Right forelimb (tissue), 1 donor: ENCODE results near the gene CD160.
"Not testable (repeated sequence)": the region's sequence is repeated elsewhere in the genome, so short reads cannot be mapped to it uniquely, and the experiment has no call there.

Experiments
- DNase-seq: peaks from one replicate; pipeline ENCODE4 v3.0.0-alpha.2; 2018

Gene CD160, protein sequence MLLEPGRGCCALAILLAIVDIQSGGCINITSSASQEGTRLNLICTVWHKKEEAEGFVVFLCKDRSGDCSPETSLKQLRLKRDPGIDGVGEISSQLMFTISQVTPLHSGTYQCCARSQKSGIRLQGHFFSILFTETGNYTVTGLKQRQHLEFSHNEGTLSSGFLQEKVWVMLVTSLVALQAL

DNA sequence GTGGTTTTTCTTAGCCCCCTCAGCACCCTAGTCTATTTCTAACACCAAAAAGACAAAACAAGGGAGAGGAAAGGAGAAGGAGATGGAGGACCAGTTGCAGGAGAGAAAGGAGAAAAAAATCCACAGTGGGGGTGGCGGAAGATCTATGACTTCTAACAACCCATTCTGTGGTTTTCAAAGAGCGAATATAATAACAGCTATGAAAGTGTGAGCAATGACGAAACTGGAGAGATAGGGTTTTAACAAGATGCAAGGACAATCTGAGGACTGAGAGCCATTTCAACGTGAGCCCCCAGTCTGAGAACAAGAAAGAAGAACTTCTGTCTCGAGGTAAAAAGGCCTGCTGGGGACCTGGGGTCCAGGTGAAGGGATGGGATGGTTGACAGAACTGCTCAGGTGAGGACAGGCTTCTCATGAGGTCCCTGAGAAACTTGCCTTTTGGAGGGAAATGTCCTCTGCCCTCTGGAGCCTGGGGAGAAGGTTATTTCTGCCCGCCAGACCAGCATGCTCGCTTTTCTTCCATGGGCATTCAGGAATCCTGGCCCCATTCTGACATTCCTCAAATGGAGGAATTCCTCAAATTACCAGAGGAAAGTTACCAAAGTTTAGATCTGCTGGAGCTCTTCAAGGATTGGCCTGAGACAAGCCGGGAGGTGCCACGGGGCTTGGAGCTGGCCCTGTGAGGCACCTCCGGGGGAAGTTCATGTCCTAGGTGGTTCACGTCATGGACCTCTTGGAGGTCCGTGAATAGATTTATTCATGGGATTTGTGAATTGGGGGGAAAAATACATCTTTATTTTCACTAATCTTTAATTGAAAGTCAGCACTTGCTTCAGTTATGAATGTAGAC, at the start of gene CD160:
TSS of gene CD160 (plus strand) at position 270 of the 850 bp plus-strand sequence. CDS start 8,829 bp downstream, outside the sequence.
- DNase-seq, result no peak

DNA sequence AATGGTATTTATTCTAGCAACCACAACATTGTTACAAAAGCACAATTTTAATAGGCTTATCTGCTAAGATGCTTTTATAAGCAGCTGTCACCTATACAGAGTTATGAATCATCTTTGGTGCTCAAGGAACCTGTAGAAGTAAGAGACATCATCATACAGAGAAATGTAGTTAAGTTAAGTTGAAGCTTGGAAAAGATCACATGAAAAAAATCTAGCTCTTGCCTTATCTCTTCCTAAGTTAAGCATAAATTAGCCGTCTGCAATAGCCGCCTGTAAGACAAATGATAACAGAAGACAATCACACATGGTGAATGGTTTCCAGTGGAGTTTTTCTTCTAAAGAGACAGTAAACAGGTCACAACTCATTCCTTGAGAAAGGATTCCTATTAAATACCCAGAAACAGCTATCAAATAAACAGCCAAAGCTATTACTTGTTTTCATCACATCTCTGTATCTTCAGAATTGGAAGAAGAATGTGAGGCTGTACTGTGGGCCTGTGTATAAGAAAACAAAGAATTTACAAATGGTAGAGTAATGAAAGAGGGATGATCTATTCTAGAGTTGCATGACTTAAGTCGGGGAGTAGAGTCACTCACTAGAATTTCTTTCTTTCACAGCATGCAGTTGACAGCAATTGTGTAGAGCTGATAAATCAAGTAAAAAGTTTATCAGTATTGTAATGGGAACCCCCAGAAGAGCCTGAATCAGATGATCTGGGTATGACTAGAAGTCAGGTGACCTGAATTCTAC, 48.1 kb upstream of the CD160 start:
- DNase-seq, result not testable (repeated sequence)

DNA sequence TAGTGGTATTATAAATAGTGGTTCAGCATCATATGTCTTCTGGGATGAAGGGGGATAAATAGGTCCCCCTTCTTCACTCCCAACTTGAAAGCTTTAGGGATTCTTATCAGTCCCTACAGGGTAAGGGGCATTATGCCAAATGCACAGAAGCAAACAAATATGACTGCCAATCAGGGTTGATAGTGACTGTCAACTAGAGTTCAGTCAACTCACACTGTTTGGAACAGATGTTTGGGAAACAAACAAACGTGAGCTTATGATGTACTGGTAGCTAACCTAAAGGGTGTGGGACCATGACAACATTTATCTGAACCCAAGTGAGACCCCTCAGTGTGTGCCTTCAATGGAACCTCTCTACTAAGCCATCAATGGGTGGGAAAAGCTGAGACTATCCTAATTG, 46.1 kb upstream of the CD160 start:
- DNase-seq, result not testable (repeated sequence)

DNA sequence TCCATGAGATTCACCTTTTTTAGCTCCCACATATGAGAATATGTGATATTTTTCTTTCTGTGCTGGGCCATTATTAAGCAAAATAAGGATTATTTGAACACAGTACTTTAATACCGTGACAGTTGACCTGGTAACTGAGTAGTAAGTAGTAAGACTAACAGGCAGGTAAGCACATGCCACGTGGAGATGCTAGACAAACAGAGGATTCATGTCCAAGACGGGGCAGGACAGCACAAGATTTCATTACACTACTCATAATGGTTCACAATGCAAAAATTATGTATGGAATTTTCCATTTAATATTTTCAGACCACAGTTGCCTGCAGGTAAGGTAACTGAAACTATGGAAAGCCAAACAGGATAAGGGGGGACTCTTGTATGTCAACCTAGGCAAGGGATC, 34.4 kb upstream of the CD160 start:
- not testable (repeated sequence) for DNase-seq

DNA sequence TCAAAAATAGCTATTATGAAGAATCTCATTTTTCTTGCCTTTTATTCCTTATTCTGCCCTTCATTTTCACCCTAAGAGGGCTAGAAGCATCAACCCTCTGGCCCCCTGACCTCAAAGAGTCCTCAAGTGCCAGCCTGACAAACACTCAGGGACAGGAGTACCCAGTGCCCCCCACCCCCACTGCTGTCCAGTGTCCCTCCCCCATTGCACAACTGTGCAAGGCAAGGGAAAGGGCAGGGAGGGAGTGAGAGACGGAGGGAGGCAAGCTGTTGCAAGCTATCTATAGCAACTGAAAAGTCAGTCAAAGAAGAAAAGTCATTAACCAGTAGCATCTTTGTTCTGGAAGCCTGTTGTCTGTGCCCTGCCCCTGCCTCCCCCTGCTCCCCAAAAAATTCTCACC, 33.2 kb upstream of the CD160 start:
- DNase-seq, result not testable (repeated sequence)

DNA sequence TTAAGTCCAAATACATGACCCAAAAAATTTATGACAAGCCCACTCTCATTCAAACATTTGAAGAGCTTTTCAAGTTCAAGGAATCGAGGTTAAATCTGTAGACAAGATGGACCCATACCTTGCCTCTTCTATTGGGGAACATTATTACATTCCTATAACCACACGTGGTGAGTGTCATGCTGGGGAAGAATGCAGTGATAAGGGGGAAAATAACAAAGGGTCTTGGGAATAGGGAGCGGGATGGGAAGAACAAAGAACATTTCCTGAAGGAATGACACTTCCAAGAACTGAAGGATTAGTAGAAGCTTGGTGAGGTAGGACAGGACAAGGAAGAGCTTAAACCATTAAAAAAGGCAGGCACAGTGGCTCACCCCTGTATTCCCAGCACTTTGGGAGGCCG, 31.0 kb upstream of the CD160 start:
- no peak for DNase-seq

DNA sequence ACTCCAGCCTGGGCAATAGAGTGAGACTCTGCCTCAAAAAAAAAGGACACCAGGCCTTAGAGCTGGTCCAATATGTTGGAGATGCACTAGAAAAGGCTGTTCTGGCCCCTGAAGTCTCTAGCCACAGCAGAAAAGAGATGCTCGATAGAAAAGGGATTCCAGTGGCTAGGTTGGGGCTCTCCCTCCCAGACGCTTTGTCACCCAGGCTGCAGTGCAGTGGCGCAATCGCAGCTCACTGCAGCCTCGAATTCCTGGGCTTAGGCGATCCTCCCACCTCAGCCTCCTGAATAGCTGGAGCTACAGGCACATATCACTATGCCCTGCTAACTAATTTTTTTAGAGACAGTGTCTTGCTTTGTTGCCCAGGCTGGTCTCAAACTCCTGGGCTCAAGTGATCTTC, 30.4 kb upstream of the CD160 start:
- no peak for DNase-seq

DNA sequence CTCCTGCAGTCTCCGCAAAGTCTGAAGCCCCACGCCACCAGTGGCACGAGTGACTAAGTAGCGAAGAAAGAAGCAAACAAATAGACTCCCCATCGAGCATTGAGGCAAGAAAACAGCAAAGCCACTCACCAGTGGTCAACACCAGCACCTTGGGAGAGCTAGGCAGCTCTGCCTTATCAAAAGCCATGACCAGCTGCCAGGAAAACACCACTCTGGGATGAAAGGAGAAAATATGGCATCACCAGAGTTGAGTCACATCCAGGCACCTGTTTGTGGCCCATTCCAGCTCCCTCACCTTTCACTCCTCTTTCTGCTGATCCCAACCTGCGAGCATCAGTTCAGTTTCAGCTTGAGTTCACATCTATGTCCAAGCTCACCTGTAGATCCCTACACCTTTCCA, 29.4 kb upstream of the CD160 start:
- no peak for DNase-seq

DNA sequence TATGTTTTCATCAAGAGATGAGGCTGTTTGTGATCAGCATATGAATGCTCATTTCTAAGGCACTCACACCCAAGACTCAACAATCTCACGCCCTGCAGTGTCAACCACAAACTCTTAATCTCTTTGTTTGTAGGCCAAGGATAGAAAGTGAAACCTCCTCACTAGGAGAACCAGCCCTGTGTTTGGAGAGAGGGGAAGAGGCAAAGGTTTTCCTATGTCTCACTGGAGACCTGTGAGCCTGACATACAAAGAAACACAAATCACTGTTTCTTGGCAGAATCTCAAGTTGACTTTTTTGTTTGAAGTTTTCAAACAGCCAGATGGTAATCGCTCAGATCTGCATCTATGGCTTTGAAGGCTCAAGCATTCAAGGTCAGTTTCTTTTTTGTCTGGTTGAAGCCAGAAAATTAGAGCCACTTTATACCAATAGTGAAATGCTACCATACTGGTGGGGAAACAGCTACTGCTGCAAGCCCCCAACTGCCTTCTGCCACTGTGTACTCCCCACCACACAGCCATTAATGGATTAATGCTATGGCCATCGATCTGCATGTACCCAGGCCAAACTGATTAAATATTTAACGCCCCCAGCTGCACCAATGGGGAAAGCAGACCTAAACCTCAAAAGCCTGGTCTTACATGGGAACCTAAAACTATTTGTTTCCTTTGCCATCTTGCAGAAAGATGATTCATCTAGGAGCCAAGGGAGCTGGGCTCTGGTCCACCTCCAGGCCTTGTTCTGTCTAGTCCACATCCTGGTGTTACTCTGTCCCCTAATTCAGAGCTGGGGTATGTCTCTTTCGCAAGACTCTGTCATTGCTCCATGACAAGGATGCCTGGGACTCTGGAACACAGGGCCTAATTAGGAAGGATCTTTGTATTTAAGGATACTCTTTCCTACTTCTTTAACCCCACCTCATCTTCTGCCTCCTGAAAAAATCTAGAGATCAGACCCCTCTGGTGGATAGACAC, 28.4 kb upstream of the CD160 start:
- DNase-seq, result no peak

DNA sequence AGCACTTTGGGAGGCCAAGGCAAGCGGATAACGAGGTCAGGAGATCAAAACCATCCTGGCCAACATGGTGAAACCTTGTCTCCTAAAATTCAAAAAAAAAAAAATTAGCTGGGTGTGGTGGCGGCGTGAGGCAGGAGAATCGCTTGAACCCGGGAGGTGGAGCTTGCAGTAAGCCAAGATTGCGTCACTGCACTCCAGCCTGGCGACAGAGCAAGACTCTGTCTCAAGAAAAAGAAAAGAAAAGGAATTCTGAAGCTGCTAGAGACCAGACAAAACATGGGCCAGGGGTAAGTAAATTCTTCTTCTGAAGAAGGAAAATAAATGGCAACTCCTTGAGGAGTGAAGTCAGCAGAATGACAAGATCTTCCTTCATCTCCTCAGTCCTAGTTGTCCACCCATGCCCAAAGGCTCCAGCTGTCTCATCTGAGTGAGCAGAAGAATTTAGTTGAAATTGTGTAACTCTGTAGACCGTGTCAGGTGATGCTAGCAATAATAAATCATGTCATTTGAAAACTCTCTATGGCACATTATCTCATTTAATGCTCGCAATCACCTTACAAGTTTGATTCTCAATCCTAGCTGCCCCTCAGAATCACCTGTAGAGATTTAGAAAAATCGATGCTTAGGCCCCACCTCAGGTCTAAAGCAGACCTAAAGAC, 26.4 kb upstream of the CD160 start:
- no peak for DNase-seq

DNA sequence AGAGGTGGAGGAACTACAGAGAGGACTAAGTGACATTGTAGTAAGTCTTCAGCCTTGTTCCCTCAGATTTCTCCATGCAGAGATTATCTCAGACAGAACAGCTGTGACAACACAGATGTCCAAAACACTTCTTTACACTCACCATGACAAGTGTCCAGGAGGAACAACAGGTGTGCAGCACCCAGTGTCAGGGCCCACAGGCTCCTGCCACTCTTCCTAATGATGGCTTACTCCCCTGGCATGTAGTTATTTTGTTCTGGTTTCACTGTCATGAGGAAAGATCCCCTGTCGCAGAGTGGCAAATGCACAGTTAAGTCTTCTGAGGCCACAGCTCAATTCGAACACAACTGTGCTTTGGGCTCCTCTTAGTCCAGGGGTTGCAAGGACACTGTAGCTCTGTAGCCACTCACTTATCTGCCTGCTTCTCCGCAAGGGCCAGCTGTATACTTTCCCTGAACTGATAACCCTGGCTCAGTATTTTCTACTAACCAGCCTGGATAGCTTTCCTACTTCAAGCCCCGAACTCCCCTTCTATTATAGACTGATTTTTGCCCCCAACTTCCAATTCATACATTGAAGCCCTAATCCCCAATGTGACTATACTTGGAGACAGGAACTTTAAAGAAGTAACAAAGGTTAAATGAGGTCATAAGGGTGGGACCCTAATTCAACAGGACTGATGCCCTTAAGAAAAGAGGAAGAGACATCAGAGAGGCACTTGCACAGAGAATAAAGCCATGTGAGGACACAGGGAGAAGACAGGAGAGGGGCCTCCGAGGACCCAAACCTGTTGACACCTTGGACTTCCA, 23.3 kb upstream of the CD160 start:
- DNase-seq, result no peak

DNA sequence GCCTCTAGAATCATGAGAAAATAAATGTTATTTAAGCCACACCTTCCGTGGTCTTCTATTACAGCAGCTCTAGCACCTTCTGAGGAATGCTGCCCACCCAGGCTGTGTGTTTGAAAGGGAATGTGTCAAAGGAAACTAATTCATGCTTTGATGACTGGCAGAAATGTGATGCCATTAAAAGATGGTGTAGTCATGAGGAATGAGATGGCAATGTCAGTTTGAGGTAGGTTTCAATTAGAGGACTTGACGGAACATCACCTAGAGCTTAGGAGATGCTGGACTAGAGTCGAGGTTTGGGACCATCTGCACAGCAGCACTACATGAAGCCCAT, 22.7 kb upstream of the CD160 start:
- DNase-seq, result no peak

DNA sequence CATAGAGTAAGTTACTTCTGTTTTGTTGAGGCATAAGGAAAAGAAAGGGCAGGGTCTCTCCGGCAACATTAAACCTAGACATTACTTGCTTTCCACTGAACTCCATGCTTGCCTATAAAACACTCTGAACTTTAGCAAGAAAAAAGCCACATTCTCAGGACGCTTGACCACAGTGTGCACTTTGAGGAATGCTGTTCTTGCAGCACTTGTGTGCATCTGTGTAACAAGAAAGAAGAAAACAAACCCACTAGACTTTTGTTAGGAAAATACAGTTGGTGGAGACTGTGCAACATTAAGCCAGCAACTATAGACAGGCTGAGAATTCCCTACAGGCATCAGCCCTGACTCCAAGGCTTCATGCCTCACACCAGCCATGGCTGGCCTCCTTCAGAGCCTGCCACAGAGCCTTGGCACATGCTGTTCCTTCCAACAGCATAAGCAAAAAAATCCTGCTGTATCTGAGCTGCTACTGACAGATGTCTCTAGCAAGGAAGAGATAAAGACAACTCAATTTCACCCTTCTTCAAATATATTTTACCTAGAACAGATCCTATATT, 17.9 kb upstream of the CD160 start:
- no peak for DNase-seq

DNA sequence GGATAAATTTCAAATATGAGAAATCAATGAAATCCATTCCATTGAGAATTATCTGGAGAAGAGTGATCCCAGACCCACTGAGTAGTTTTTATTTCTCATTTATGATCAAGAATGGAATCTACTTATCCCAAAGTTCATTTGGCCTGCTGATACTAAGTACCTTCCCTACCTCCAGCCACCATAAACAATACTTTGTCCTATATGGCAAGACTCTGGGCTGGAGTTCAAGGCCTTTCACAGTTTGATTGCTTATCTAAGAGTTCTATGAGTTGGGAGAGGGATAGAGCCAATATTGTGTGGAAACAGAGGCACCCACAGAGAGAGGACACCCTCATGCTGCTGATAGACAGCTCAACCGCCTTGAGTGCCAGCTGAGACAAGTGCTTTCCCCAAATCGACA, 17.2 kb upstream of the CD160 start:
- DNase-seq, result no peak

DNA sequence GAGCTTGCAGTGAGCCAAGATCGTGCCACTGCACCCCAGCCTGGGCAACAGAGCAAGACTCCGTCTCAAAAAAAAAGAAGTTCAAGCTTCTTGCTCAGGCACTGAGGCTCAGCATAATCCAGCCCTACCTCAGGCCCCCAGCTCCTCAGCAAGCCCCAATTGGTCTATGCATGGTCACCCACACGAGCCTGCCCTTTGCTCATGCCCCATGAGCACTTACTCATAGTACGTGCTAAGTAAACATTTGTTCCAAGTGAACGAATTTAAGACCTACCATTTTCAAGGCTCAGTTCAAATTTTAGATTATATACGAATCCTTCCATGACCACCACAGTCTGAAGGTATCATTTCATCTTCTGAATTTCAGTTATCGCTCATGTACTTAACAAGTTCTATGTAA, 16.5 kb upstream of the CD160 start:
- DNase-seq, result no peak

DNA sequence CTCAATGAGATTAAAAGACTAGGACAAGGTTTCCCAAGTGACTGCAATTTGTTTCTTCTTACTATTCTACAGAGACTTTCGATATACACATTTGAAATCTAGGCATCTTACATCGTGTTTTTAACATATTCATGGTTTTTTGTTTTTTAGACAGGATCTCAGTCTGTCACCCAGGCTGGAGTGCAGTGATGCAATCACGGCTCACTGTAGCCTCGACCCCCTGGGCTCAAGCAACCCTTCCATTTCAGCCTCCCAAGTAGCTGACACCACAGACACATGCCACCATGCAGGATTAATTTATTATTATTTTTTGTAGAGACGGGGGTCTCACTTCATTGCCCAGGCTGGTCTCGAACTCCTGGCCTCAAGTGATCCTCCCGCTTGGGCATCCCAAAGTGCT, 13.7 kb upstream of the CD160 start:
- DNase-seq, result no peak

DNA sequence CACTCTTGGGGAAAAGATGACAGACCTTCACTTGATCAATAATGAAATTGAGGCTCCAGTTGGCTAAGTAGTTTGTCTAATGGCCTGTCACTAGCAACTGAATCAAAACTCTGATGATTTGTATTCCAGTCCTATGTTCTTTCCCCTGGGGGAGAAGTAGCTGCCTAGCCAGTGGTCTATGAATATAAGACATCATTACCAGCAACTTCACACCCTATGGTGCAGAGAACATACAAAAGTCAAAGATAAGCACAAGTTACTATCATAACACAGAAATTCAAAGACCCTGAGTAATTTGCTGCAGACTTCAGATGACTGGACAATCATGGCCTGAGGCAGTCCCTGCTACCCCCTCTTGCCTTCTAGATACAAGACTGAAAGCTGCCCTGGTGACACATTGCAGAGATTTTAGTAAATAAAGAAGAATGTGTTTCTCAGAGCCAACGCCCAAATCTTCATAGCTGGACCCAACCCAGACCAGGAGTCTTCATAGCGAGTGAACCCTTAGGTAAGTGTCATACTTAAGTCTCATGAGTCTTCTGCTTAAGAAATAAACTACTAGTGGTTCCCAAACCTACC, 13.1 kb upstream of the CD160 start:
- DNase-seq, result no peak

DNA sequence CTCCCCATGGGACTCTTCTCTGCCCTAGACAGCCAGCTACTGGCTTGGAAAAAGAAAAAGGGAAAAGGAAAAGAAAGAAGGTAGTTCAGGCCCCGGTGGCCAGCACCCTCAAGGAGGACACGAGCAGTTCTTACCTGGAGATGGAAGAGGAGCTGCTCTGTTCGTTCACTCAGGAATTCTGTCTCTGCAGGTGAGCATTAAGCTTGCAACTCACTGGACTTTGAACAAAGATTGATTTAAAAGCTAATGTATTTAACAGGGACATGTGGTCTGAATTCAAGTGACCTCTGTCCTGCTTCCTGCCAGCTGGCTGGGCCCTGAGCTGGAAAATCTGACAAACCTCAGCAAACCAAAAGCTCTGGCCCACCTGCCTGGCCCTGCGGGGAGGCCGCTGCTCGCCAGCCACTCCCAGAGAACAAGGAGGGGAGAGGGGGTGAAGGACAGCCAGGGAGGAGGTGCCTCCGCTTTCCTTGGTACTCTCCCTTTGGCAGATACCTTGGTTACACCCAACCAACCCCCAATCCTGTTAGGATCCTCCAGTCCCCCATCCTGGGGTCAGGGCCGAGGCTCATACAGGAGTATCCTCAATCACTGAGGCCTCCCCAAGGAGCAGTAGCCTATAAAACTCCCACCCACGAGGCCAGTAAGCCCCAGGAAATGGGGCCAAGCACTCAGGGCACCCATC, 12.0 kb upstream of the CD160 start, which contains the start of gene PDZK1:
TSS of gene PDZK1 (minus strand) at position 186 of the 685 bp plus-strand sequence. CDS start 19,347 bp downstream, outside the sequence.
- DNase-seq, result no peak

DNA sequence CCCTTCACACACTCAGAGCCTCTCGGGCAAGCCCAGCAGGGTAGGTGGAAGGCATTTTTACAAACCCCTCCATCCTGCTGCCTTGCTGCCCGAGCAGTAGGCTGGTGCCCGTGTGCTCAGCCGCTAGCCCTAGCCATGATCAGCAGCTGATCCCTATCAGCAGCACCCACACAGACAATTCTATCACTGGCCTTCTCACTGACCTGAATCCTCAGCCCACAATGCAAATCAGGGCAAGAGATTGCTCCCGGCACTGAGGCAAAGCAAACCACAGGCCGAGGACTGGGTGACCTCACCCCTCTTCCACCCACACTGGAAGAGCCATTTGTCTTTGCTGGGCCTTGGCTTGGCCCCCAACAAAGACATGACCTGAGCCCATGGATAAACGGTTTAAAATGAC, 11.2 kb upstream of the CD160 start:
- DNase-seq, result no peak
